ENCODE measurements around the gene FUS. TPM values are rescaled to one million over a fixed set of nuclear protein-coding genes. Genes with fewer than 3 reads are reported as not detected.

The FUS gene
- total and polyA plus RNA-seq, 9 of the 15 experiments (the other 6 are each of a cell fraction or from before 2014, with no cell fraction given), result 43.9 to 575 (median 87.2) TPM

- TF ChIP-seq, protein P1, sequence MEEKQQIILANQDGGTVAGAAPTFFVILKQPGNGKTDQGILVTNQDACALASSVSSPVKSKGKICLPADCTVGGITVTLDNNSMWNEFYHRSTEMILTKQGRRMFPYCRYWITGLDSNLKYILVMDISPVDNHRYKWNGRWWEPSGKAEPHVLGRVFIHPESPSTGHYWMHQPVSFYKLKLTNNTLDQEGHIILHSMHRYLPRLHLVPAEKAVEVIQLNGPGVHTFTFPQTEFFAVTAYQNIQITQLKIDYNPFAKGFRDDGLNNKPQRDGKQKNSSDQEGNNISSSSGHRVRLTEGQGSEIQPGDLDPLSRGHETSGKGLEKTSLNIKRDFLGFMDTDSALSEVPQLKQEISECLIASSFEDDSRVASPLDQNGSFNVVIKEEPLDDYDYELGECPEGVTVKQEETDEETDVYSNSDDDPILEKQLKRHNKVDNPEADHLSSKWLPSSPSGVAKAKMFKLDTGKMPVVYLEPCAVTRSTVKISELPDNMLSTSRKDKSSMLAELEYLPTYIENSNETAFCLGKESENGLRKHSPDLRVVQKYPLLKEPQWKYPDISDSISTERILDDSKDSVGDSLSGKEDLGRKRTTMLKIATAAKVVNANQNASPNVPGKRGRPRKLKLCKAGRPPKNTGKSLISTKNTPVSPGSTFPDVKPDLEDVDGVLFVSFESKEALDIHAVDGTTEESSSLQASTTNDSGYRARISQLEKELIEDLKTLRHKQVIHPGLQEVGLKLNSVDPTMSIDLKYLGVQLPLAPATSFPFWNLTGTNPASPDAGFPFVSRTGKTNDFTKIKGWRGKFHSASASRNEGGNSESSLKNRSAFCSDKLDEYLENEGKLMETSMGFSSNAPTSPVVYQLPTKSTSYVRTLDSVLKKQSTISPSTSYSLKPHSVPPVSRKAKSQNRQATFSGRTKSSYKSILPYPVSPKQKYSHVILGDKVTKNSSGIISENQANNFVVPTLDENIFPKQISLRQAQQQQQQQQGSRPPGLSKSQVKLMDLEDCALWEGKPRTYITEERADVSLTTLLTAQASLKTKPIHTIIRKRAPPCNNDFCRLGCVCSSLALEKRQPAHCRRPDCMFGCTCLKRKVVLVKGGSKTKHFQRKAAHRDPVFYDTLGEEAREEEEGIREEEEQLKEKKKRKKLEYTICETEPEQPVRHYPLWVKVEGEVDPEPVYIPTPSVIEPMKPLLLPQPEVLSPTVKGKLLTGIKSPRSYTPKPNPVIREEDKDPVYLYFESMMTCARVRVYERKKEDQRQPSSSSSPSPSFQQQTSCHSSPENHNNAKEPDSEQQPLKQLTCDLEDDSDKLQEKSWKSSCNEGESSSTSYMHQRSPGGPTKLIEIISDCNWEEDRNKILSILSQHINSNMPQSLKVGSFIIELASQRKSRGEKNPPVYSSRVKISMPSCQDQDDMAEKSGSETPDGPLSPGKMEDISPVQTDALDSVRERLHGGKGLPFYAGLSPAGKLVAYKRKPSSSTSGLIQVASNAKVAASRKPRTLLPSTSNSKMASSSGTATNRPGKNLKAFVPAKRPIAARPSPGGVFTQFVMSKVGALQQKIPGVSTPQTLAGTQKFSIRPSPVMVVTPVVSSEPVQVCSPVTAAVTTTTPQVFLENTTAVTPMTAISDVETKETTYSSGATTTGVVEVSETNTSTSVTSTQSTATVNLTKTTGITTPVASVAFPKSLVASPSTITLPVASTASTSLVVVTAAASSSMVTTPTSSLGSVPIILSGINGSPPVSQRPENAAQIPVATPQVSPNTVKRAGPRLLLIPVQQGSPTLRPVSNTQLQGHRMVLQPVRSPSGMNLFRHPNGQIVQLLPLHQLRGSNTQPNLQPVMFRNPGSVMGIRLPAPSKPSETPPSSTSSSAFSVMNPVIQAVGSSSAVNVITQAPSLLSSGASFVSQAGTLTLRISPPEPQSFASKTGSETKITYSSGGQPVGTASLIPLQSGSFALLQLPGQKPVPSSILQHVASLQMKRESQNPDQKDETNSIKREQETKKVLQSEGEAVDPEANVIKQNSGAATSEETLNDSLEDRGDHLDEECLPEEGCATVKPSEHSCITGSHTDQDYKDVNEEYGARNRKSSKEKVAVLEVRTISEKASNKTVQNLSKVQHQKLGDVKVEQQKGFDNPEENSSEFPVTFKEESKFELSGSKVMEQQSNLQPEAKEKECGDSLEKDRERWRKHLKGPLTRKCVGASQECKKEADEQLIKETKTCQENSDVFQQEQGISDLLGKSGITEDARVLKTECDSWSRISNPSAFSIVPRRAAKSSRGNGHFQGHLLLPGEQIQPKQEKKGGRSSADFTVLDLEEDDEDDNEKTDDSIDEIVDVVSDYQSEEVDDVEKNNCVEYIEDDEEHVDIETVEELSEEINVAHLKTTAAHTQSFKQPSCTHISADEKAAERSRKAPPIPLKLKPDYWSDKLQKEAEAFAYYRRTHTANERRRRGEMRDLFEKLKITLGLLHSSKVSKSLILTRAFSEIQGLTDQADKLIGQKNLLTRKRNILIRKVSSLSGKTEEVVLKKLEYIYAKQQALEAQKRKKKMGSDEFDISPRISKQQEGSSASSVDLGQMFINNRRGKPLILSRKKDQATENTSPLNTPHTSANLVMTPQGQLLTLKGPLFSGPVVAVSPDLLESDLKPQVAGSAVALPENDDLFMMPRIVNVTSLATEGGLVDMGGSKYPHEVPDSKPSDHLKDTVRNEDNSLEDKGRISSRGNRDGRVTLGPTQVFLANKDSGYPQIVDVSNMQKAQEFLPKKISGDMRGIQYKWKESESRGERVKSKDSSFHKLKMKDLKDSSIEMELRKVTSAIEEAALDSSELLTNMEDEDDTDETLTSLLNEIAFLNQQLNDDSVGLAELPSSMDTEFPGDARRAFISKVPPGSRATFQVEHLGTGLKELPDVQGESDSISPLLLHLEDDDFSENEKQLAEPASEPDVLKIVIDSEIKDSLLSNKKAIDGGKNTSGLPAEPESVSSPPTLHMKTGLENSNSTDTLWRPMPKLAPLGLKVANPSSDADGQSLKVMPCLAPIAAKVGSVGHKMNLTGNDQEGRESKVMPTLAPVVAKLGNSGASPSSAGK (IDR thresholded peaks at IDR 0.05), result peak; percentile 91
- TF ChIP-seq E2F6 (IDR thresholded peaks at IDR 0.05; ENCODE audit: borderline replicate concordance in 1 of 2, extremely low read depth in 1 of 2, insufficient read depth in 1 of 2, insufficient read length in 1 of 2, low read depth in 1 of 2, low read length in 1 of 2, poor library complexity in 1 of 2, severe bottlenecking in 1 of 2) (peak; percentile 56 to 85), GTF2A2 (tag; IDR thresholded peaks at IDR 0.05) (no peak), PRPF4 (IDR thresholded peaks at IDR 0.05; ENCODE audit: insufficient read depth, low read depth, low read length, poor library complexity, severe bottlenecking) (no peak), NRF1 (conservative IDR thresholded peaks at IDR 0.05 in 1 of 2, IDR thresholded peaks at IDR 0.05 in 1 of 2) (peak; percentile 48 to 50; a peak in 3 of 4 replicates), PML (IDR thresholded peaks at IDR 0.05; ENCODE audit: low read length) (no peak), BRD9 (IDR thresholded peaks at IDR 0.05; ENCODE audit: low read depth, partially characterized antibody) (peak; percentile 40), L3MBTL2 (IDR thresholded peaks at IDR 0.05) (peak; percentile 97), NR3C1 (CRISPR knock-in tag; IDR thresholded peaks at IDR 0.05) (no peak)
- TF ChIP-seq, protein P2, sequence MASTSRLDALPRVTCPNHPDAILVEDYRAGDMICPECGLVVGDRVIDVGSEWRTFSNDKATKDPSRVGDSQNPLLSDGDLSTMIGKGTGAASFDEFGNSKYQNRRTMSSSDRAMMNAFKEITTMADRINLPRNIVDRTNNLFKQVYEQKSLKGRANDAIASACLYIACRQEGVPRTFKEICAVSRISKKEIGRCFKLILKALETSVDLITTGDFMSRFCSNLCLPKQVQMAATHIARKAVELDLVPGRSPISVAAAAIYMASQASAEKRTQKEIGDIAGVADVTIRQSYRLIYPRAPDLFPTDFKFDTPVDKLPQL (IDR thresholded peaks at IDR 0.05; ENCODE audit: extremely low read depth, insufficient read length), result no peak
Observed at GRCh38 chr16:31157136-31157535, 22.8 kb upstream of the FUS start (continued).
